PC-3 (cell line): Measurements from ENCODE around the gene PARP16. TPM values are rescaled to one million over a fixed set of nuclear protein-coding genes. Genes with fewer than 3 reads are reported as not detected.

ENCODE experiments used
- ATAC-seq: fragments of 200-7000 bp; cut with Tn5 transposase; 2 replicates; pipeline ENCODE4 v1.9.1; 2020; ENCODE audit warnings: mild to moderate bottlenecking, moderate library complexity
- BruUV-seq: library from RNA; stranded (reverse); fragments of 400-500 nt; replicated peaks from 2 replicates; lab custom pipeline; 2021; lab: Mats Ljungman, UMichigan
- CTCF ChIA-PET: fragments of 300-600 bp; sonication (Branson Sonifier 250); formaldehyde crosslinking; loops from one replicate; lab custom pipeline; 2022; ENCODE audit warnings: antibody characterized with exemption; lab: Charles Lee
- POLR2A ChIA-PET: fragments of 300-600 bp; sonication (Branson Sonifier 250); formaldehyde crosslinking; loops from one replicate; lab custom pipeline; 2022; ENCODE audit warnings: antibody characterized with exemption; ENCODE audit not compliant: unreplicated experiment; lab: Charles Lee
- DNase-seq: peaks from one replicate; pipeline ENCODE4 v3.0.0-alpha.2; 2015
- H2AFZ ChIP-seq: fragments of 300-600 bp; sonication (generic); 2 replicates; pipeline ENCODE4 v1.6.0; 2016; ENCODE audit warnings: antibody characterized with exemption, low read length
- H3F3A ChIP-seq: fragments of 300-600 bp; sonication (generic); one replicate; pipeline ENCODE4 v1.6.0; 2017; ENCODE audit warnings: antibody characterized with exemption, low read length, control low read depth, mild to moderate bottlenecking; ENCODE audit not compliant: unreplicated experiment
- H3K27ac ChIP-seq: fragments of 300-600 bp; sonication (generic); 2 replicates; pipeline ENCODE4 v1.5.1; 2016; ENCODE audit warnings: mild to moderate bottlenecking, low read length
- H3K27me3 ChIP-seq: fragments of 300-600 bp; sonication (generic); 2 replicates; pipeline ENCODE4 v1.6.1; 2016; ENCODE audit warnings: low read length, mixed read lengths
- H3K36me3 ChIP-seq: fragments of 300-600 bp; sonication (generic); 2 replicates; pipeline ENCODE4 v1.6.1; 2016; ENCODE audit warnings: low read depth, mixed run types, low read length, mixed read lengths
- H3K4me1 ChIP-seq: fragments of 300-600 bp; sonication (generic); 2 replicates; pipeline ENCODE4 v1.5.1; 2016; ENCODE audit warnings: low read length; ENCODE audit not compliant: insufficient read depth
- H3K4me2 ChIP-seq: fragments of 300-600 bp; sonication (generic); 2 replicates; pipeline ENCODE4 v1.6.0; 2016; ENCODE audit warnings: low read length
- H3K4me3 ChIP-seq: fragments of 300-600 bp; sonication (generic); 2 replicates; pipeline ENCODE4 v1.5.1; 2016; ENCODE audit warnings: mild to moderate bottlenecking, low read length, mixed read lengths
- H3K79me2 ChIP-seq: fragments of 300-600 bp; sonication (generic); 2 replicates; pipeline ENCODE4 v1.6.1; 2017; ENCODE audit warnings: low read length, mixed read lengths
- H3K9ac ChIP-seq: fragments of 300-600 bp; sonication (generic); 2 replicates; pipeline ENCODE4 v1.6.0; 2016; ENCODE audit warnings: mild to moderate bottlenecking, low read length
- H3K9me2 ChIP-seq: fragments of 300-600 bp; sonication (generic); replicated peaks from 2 replicates; pipeline ENCODE4 v1.6.1; 2016; ENCODE audit warnings: mixed run types, low read length, mixed read lengths
- H3K9me3 ChIP-seq: fragments of 300-600 bp; sonication (generic); 2 replicates; pipeline ENCODE4 v1.6.1; 2016; ENCODE audit warnings: low read length, mixed read lengths
- H4K20me1 ChIP-seq: fragments of 300-600 bp; sonication (generic); 2 replicates; pipeline ENCODE4 v1.6.1; 2016; ENCODE audit warnings: low read length, mixed read lengths
- CTCF ChIP-seq: fragments of 300-600 bp; sonication (generic); conservative IDR thresholded peaks from 2 replicates; pipeline ENCODE4 v1.5.1; 2017; ENCODE audit warnings: antibody characterized with exemption, low read depth, mild to moderate bottlenecking, low read length
- EZH2 ChIP-seq: fragments of 300-600 bp; sonication (generic); IDR thresholded peaks from one replicate; pipeline ENCODE4 v1.6.1; 2017; ENCODE audit warnings: antibody characterized with exemption, mild to moderate bottlenecking, low read length; ENCODE audit not compliant: unreplicated experiment
- EZH2phosphoT487 ChIP-seq: fragments of 300-600 bp; sonication (generic); IDR thresholded peaks from 2 replicates; pipeline ENCODE4 v1.6.1; 2018; ENCODE audit warnings: mild to moderate bottlenecking, antibody characterized with exemption, low read length, borderline replicate concordance
- intact Hi-C: fragments of 100-400 bp; cut with micrococcal nuclease; formaldehyde crosslinking; loops from 2 replicates; pipeline ENCODE4 v1.9.0; 2023
- total RNA-seq: library from RNA; depleted of rRNA; stranded (reverse); fragments of >200 nt; gene quantifications from 2 replicates; pipeline ENCODE4 v1.2.3, GENCODE V29; 2014

The PARP16 gene
- total RNA-seq, 1 experiment from 2014 or later = 6.4 TPM

- Histone ChIP-seq H3K9me3 (no peaks in the 10 kb centered on the region), H3K4me1 (no peaks in the 10 kb centered on the region; the same call in 1 of the 2 replicates), H3K4me2 (no peak overlapping the region), H3K9ac (no peak overlapping the region), H3K27ac (no peak overlapping the region), H3K79me2 (no peaks in the 10 kb centered on the region), H4K20me1 (no peaks in the 10 kb centered on the region), H3F3A (peaks cover 4% of the 10 kb centered on the region), H3K27me3 (no peaks in the 10 kb centered on the region), H2AFZ (no peak overlapping the region), H3K9me2 (no peaks in the 10 kb centered on the region), H3K36me3 (no peaks in the 10 kb centered on the region), H3K4me3 (no peak overlapping the region)
- no peak for DNase-seq
- TF ChIP-seq EZH2phosphoT487 (no peak), CTCF (no peak), EZH2 (no peak)
- ATAC-seq = no peak
- POLR2A ChIA-PET = interaction anchor here (0.7 kb wide), 1 partner anchor 78 kb away, joined by 15 read pairs; no protein-coding TSS in a partner anchor
- BruUV-seq = no TSS peak
- CTCF ChIA-PET = interaction anchor here (0.6 kb wide), 2 partner anchors 92 to 131 kb away, joined by 4 to 11 read pairs; no protein-coding TSS in a partner anchor
- intact Hi-C loops = loop anchor here (2.0 kb wide), 1 partner anchor 121 kb away; the partner anchor contains the start of gene CLPX
Observed at GRCh38 chr15:65305776-65306175, 19.1 kb upstream of the PARP16 start.

- H3K9me3 ChIP-seq = no peaks in the 10 kb centered on the region
- ChIA-PET POLR2A (interaction anchor here (0.6 to 1.3 kb wide), 9 partner anchors 16 to 1558 kb away, joined by 3 to 17 read pairs (median 4); partner anchors contain the start of genes CLPX and PARP16), CTCF (interaction anchor here (0.6 kb wide), 2 partner anchors 92 to 132 kb away, joined by 4 to 11 read pairs; no protein-coding TSS in a partner anchor)
- H3K9me2 ChIP-seq = no peaks in the 10 kb centered on the region
- H2AFZ ChIP-seq = no peak overlapping the region
- peaks cover 4% of the 10 kb centered on the region for H3F3A ChIP-seq
- no peak for DNase-seq
- no peaks in the 10 kb centered on the region for H4K20me1 ChIP-seq
- BruUV-seq = no TSS peak
- TF ChIP-seq EZH2 (no peak), CTCF (no peak), EZH2phosphoT487 (no peak)
- ATAC-seq = no peak
- no peaks in the 10 kb centered on the region; the same call in 1 of the 2 replicates for H3K4me1 ChIP-seq
- no peak overlapping the region for H3K4me3 ChIP-seq
- H3K4me2 ChIP-seq = no peak overlapping the region
- no peaks in the 10 kb centered on the region for H3K27me3 ChIP-seq
- no peaks in the 10 kb centered on the region for H3K36me3 ChIP-seq
- no peak overlapping the region for H3K9ac ChIP-seq
- peak overlapping the region; percentile 6; the same call in 1 of the 2 replicates for H3K27ac ChIP-seq
- no peaks in the 10 kb centered on the region for H3K79me2 ChIP-seq
- intact Hi-C loops = loop anchor here (2.0 kb wide), 1 partner anchor 120 kb away; the partner anchor contains the start of gene CLPX
Observed at GRCh38 chr15:65305150-65305758, 18.6 kb upstream of the PARP16 start.
